DND-41 (cell line): ENCODE measurements around the gene ITSN1.

Experiments used
- CTCF ChIP-seq: IDR thresholded peaks from 2 replicates; pipeline ENCODE4 v1.5.1; 2012; ENCODE audit warnings: borderline replicate concordance, low read length, moderate library complexity, mild to moderate bottlenecking; ENCODE audit not compliant: poor library complexity, severe bottlenecking; ENCODE audit errors: extremely low read depth
- EZH2 ChIP-seq: IDR thresholded peaks from 3 replicates; pipeline ENCODE4 v1.6.1; 2012; ENCODE audit warnings: borderline replicate concordance, low read depth, mild to moderate bottlenecking, moderate library complexity, low read length, inconsistent platforms; ENCODE audit not compliant: severe bottlenecking

- no peak for TF ChIP-seq CTCF
- no peak for TF ChIP-seq EZH2
Observed at GRCh38 chr21:33666153-33666552, 23.9 kb downstream of the ITSN1 start.
